Astrocyte (in vitro differentiated cells and primary cell): ENCODE measurements around the gene PKD2L2. TPM values are rescaled to one million over a fixed set of nuclear protein-coding genes. Genes with fewer than 3 reads are reported as not detected.

Experiments
- DNase-seq: peaks from one replicate; pipeline ENCODE4 v3.0.0-alpha.2; 2010; ENCODE audit warnings: low read depth
- FAIRE-seq: peaks from 2 replicates; lab custom pipeline; 2011; peaks lifted over from hg19 to GRCh38; lab: Jason Lieb, UNC
- H2AFZ ChIP-seq: 2 replicates; pipeline ENCODE4 v1.6.0; 2012; ENCODE audit warnings: low read depth, low read length, inconsistent platforms
- H3K27ac ChIP-seq: 2 replicates; pipeline ENCODE4 v1.5.1; 2011; ENCODE audit warnings: low read depth, low read length, inconsistent platforms
- H3K27me3 ChIP-seq: 2 replicates; pipeline ENCODE4 v1.6.0; 2011; ENCODE audit warnings: low read length, inconsistent platforms; ENCODE audit not compliant: insufficient read depth
- H3K36me3 ChIP-seq: 2 replicates; pipeline ENCODE4 v1.5.1; 2011; ENCODE audit warnings: low read length, inconsistent platforms; ENCODE audit not compliant: insufficient read depth
- H3K4me1 ChIP-seq: 2 replicates; pipeline ENCODE4 v1.5.1; 2011; ENCODE audit warnings: low read length, inconsistent platforms; ENCODE audit not compliant: insufficient read depth
- H3K4me2 ChIP-seq: 2 replicates; pipeline ENCODE4 v1.6.0; 2012; ENCODE audit warnings: low read length, inconsistent platforms
- H3K4me3 ChIP-seq: 2 replicates; pipeline ENCODE4 v1.5.1; 2011; ENCODE audit warnings: low read depth, mild to moderate bottlenecking, low read length, inconsistent platforms; ENCODE audit not compliant: insufficient read depth
- H3K79me2 ChIP-seq: 2 replicates; pipeline ENCODE4 v1.6.0; 2012; ENCODE audit warnings: mild to moderate bottlenecking, low read length, inconsistent platforms; ENCODE audit not compliant: insufficient read depth
- H3K9ac ChIP-seq: 2 replicates; pipeline ENCODE4 v1.6.0; 2012; ENCODE audit warnings: mild to moderate bottlenecking, low read length, inconsistent platforms
- H3K9me3 ChIP-seq: 2 replicates; pipeline ENCODE4 v1.5.1; 2012; ENCODE audit warnings: low read depth, mild to moderate bottlenecking, low read length, inconsistent platforms; ENCODE audit not compliant: insufficient read depth
- H4K20me1 ChIP-seq: 2 replicates; pipeline ENCODE4 v1.6.0; 2012; ENCODE audit warnings: low read length, inconsistent platforms; ENCODE audit not compliant: insufficient read depth
- H3K27ac Mint-ChIP-seq: one replicate; pipeline ENCODE4 v1.8.0; 2021; ENCODE audit warnings: mild to moderate bottlenecking, mixed read lengths; ENCODE audit not compliant: unreplicated experiment
- H3K27me3 Mint-ChIP-seq: one replicate; pipeline ENCODE4 v1.8.0; 2021; ENCODE audit warnings: low read depth, mixed read lengths; ENCODE audit not compliant: unreplicated experiment
- H3K36me3 Mint-ChIP-seq: one replicate; pipeline ENCODE4 v1.8.0; 2021; ENCODE audit warnings: low read depth, mixed read lengths; ENCODE audit not compliant: unreplicated experiment
- H3K4me1 Mint-ChIP-seq: one replicate; pipeline ENCODE4 v1.8.0; 2021; ENCODE audit warnings: low read depth, mixed read lengths; ENCODE audit not compliant: unreplicated experiment
- H3K4me3 Mint-ChIP-seq: one replicate; pipeline ENCODE4 v1.8.0; 2021; ENCODE audit warnings: mild to moderate bottlenecking, moderate library complexity, mixed read lengths; ENCODE audit not compliant: unreplicated experiment
- H3K9me3 Mint-ChIP-seq: one replicate; pipeline ENCODE4 v1.8.0; 2021; ENCODE audit warnings: mild to moderate bottlenecking, mixed read lengths; ENCODE audit not compliant: unreplicated experiment
- EZH2 ChIP-seq: IDR thresholded peaks from 2 replicates; pipeline ENCODE4 v1.6.1; 2012; ENCODE audit warnings: mild to moderate bottlenecking, low read length, inconsistent platforms; ENCODE audit not compliant: insufficient read depth
- total RNA-seq: library from RNA; stranded (reverse); gene quantifications from 2 replicates; pipeline ENCODE4 v1.2.1, GENCODE V29; 2021
- TF ChIP-seq, protein P1 (sequence below): IDR thresholded peaks from 2 replicates; pipeline ENCODE4 v1.5.1; 2011; ENCODE audit warnings: low read depth, mild to moderate bottlenecking, inconsistent platforms, low read length, moderate library complexity; ENCODE audit not compliant: insufficient read depth

Gene PKD2L2
- total RNA-seq, 1 donor from 2014 or later: not detected

DNA sequence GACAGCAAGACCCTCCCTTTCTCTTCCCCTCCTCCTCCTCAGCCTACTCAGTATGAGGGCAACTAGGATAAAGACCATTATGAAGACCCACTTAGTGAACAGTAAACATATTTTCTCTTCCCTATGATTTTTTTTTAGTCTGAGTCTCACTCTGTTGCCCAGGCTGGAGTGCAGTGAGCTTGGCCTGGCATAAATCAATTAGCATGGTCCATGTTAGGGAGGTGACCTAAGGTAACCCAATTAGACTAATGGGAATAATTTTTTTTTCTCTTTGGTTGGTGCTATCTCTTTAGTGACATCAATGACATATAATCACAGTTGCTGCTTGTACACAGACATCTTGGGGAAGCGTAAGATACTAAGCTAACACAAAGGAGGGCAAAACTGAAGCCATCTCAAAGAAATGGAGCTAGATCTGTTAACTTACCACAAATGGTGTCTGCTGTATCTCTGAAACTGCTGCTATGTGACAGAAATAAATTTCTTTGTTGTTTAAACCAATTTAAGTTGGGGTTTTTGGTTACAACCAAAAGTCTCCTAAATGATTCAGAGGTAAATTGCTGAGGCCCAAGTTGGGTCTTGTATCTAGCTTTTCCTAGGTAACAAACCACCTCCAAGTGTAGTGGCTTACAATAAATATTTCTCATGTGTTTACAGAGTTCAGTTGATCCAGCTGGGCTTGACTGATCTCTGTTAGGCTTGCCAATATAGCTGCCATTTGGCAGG lies 13.3 kb downstream of the PKD2L2 start:
- H3K27me3 Mint-ChIP-seq: no peaks in the 10 kb centered on the region
- H3K9me3 Mint-ChIP-seq: peaks cover 2% of the 10 kb centered on the region
- no peaks in the 10 kb centered on the region for H3K4me1 Mint-ChIP-seq
- DNase-seq (no peak), FAIRE-seq (no peak)
- H3K4me3 Mint-ChIP-seq: no peak overlapping the region
- no peak for TF ChIP-seq EZH2
- TF ChIP-seq, protein P1, sequence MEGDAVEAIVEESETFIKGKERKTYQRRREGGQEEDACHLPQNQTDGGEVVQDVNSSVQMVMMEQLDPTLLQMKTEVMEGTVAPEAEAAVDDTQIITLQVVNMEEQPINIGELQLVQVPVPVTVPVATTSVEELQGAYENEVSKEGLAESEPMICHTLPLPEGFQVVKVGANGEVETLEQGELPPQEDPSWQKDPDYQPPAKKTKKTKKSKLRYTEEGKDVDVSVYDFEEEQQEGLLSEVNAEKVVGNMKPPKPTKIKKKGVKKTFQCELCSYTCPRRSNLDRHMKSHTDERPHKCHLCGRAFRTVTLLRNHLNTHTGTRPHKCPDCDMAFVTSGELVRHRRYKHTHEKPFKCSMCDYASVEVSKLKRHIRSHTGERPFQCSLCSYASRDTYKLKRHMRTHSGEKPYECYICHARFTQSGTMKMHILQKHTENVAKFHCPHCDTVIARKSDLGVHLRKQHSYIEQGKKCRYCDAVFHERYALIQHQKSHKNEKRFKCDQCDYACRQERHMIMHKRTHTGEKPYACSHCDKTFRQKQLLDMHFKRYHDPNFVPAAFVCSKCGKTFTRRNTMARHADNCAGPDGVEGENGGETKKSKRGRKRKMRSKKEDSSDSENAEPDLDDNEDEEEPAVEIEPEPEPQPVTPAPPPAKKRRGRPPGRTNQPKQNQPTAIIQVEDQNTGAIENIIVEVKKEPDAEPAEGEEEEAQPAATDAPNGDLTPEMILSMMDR: no peak
- H3K9ac ChIP-seq: no peak overlapping the region
- H3K4me2 ChIP-seq: no peak overlapping the region
- H3K27ac ChIP-seq: no peak overlapping the region
- no peaks in the 10 kb centered on the region for H3K27me3 ChIP-seq
- H3K79me2 ChIP-seq: no peaks in the 10 kb centered on the region
- no peaks in the 10 kb centered on the region for H3K4me1 ChIP-seq
- H3K4me3 ChIP-seq: no peak overlapping the region
- H2AFZ ChIP-seq: no peak overlapping the region
- no peaks in the 10 kb centered on the region for H4K20me1 ChIP-seq
- no peaks in the 10 kb centered on the region for H3K36me3 Mint-ChIP-seq
- no peaks in the 10 kb centered on the region for H3K9me3 ChIP-seq
- H3K36me3 ChIP-seq: no peaks in the 10 kb centered on the region
- no peak overlapping the region for H3K27ac Mint-ChIP-seq

DNA sequence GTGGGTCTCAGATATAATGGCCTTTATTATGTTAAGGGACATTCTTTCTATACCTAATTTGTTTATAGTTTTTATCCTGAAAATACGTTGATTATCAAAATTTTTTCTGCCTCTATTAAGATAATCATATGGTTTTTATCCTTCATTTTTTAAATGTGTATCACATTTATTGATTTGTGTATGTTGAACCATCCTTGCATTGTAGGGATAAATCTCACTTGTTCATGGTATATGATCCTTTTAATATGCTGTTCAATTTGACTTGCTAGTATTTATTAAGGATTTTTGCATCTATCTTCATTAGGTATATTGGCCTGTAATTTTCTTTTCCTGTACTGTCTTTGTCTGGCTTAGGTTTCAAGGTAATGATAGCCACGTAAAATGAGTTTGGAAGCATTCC lies 25.5 kb downstream of the PKD2L2 start:
- Mint-ChIP-seq H3K27ac (no peak overlapping the region), H3K9me3 (peaks cover 5% of the 10 kb centered on the region), H3K36me3 (no peaks in the 10 kb centered on the region), H3K27me3 (no peaks in the 10 kb centered on the region), H3K4me3 (no peak overlapping the region), H3K4me1 (no peaks in the 10 kb centered on the region)
- Histone ChIP-seq H3K27ac (no peak overlapping the region), H3K4me3 (no peak overlapping the region), H3K4me2 (no peak overlapping the region), H3K79me2 (no peaks in the 10 kb centered on the region), H3K9ac (no peak overlapping the region), H2AFZ (no peak overlapping the region), H3K9me3 (no peaks in the 10 kb centered on the region), H3K27me3 (no peaks in the 10 kb centered on the region), H3K36me3 (no peaks in the 10 kb centered on the region), H3K4me1 (no peaks in the 10 kb centered on the region), H4K20me1 (no peaks in the 10 kb centered on the region)
- FAIRE-seq: no peak
- DNase-seq: no peak
- no peak for TF ChIP-seq EZH2
- TF ChIP-seq, protein P1: no peak

DNA sequence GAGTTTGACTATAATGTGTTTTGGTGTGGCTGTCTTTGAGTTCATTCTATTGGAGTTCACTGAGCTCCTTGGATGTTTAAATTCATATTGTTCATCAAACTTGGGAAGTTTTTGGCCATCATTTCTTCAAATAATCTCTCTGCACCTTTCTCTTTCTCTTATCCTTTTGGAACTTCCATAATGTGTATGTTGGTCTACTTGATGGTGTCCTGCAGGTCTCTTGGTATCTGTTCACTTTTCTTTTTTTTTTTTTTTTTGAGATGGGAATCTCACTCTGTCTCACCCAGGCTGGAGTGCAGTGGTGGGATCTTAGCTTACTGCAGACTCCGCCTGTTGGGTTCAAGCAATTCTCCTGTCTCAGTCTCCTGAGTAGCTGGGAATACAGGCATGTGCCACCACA lies 27.7 kb downstream of the PKD2L2 start:
- Histone ChIP-seq H3K9me3 (no peaks in the 10 kb centered on the region), H3K27ac (no peak overlapping the region), H4K20me1 (no peaks in the 10 kb centered on the region), H3K4me2 (no peak overlapping the region), H3K27me3 (no peaks in the 10 kb centered on the region), H2AFZ (no peak overlapping the region), H3K4me3 (no peak overlapping the region), H3K79me2 (no peaks in the 10 kb centered on the region), H3K36me3 (no peaks in the 10 kb centered on the region), H3K9ac (no peak overlapping the region), H3K4me1 (peaks cover 3% of the 10 kb centered on the region)
- no peak for FAIRE-seq
- H3K4me1 Mint-ChIP-seq: peaks cover 5% of the 10 kb centered on the region
- DNase-seq: no peak
- peaks cover 5% of the 10 kb centered on the region for H3K9me3 Mint-ChIP-seq
- H3K36me3 Mint-ChIP-seq: no peaks in the 10 kb centered on the region
- no peak overlapping the region for H3K4me3 Mint-ChIP-seq
- no peaks in the 10 kb centered on the region for H3K27me3 Mint-ChIP-seq
- TF ChIP-seq, protein P1: no peak
- no peak for TF ChIP-seq EZH2
- H3K27ac Mint-ChIP-seq: no peak overlapping the region
